PC-9 (cell line): ENCODE results near the gene CRTC2. TPM values are rescaled to one million over a fixed set of nuclear protein-coding genes. Genes with fewer than 3 reads are reported as not detected.

Experiments used
- BruUV-seq: library from RNA; stranded (reverse); fragments of 400-500 nt; replicated peaks from 2 replicates; lab custom pipeline; 2021; lab: Mats Ljungman, UMichigan
- CTCF ChIA-PET: fragments of 300-600 bp; sonication (Branson Sonifier 250); formaldehyde crosslinking; loops from one replicate; lab custom pipeline; 2022; ENCODE audit warnings: antibody characterized with exemption; lab: Charles Lee
- POLR2A ChIA-PET: fragments of 300-600 bp; sonication (Branson Sonifier 250); formaldehyde crosslinking; loops from one replicate; lab custom pipeline; 2022; ENCODE audit warnings: antibody characterized with exemption; ENCODE audit not compliant: unreplicated experiment; lab: Charles Lee
- DNase-seq, 2 experiments: peaks; one replicate each; pipeline versions ENCODE4 v3.0.0 to v3.0.0-alpha.2; 2015 to 2022; ENCODE audit warnings: mixed read lengths in 1 of 2
- H2AFZ ChIP-seq: fragments of 200-600 bp; sonication (generic); 2 replicates; pipeline ENCODE4 v1.8.1; 2017; ENCODE audit warnings: antibody characterized with exemption
- H3F3A ChIP-seq: fragments of 200-600 bp; sonication (generic); 2 replicates; pipeline ENCODE4 v1.8.1; 2017; ENCODE audit warnings: antibody characterized with exemption, mild to moderate bottlenecking, low read depth; ENCODE audit not compliant: insufficient read depth
- H3K27ac ChIP-seq: fragments of 200-600 bp; sonication (generic); 2 replicates; pipeline ENCODE4 v1.6.1; 2016; ENCODE audit warnings: mixed run types
- H3K27me3 ChIP-seq: fragments of 200-600 bp; sonication (generic); 2 replicates; pipeline ENCODE4 v1.6.1; 2016; ENCODE audit warnings: low read depth, mixed run types; ENCODE audit not compliant: insufficient read depth
- H3K36me3 ChIP-seq: fragments of 200-600 bp; sonication (generic); 2 replicates; pipeline ENCODE4 v1.6.1; 2016; ENCODE audit warnings: low read depth, mixed run types
- H3K4me1 ChIP-seq: fragments of 200-600 bp; sonication (generic); replicated peaks from 2 replicates; pipeline ENCODE4 v1.6.1; 2016; ENCODE audit warnings: mixed run types; ENCODE audit not compliant: insufficient read depth
- H3K4me2 ChIP-seq: fragments of 200-600 bp; sonication (generic); 2 replicates; pipeline ENCODE4 v1.6.1; 2017; ENCODE audit warnings: mixed run types
- H3K4me3 ChIP-seq: fragments of 200-600 bp; sonication (generic); 2 replicates; pipeline ENCODE4 v1.6.1; 2016; ENCODE audit warnings: mixed run types
- H3K79me2 ChIP-seq: fragments of 200-600 bp; sonication (generic); 2 replicates; pipeline ENCODE4 v1.6.1; 2017; ENCODE audit warnings: low read depth, mixed run types
- H3K9me2 ChIP-seq: fragments of 200-600 bp; sonication (generic); 2 replicates; pipeline ENCODE4 v1.8.1; 2017; ENCODE audit warnings: mild to moderate bottlenecking; ENCODE audit not compliant: insufficient read depth
- H3K9me3 ChIP-seq: fragments of 200-600 bp; sonication (generic); 2 replicates; pipeline ENCODE4 v1.8.1; 2016; ENCODE audit warnings: low read depth; ENCODE audit not compliant: insufficient read depth
- H4K20me1 ChIP-seq: fragments of 200-600 bp; sonication (generic); 2 replicates; pipeline ENCODE4 v1.8.1; 2017; ENCODE audit not compliant: insufficient read depth
- EZH2 ChIP-seq: fragments of 200-600 bp; sonication (generic); IDR thresholded peaks from 2 replicates; pipeline ENCODE4 v1.8.0; 2017; ENCODE audit warnings: antibody characterized with exemption, low read depth
- intact Hi-C: fragments of 100-400 bp; cut with micrococcal nuclease; formaldehyde crosslinking; loops from one replicate; pipeline ENCODE4 v1.10.0; 2022; ENCODE audit not compliant: unreplicated experiment
- total RNA-seq: library from RNA; stranded (reverse); gene quantifications from 2 replicates; pipeline ENCODE4 v1.2.3, GENCODE V29; 2021
- TF ChIP-seq, protein P1 (sequence below): fragments of 200-600 bp; sonication (generic); conservative IDR thresholded peaks from 2 replicates; pipeline ENCODE4 v1.6.1; 2017; ENCODE audit warnings: mixed run types, antibody characterized with exemption, mild to moderate bottlenecking, moderate library complexity

CRTC2 gene
- total RNA-seq, 1 experiment from 2014 or later, result 63.6 TPM

DNA sequence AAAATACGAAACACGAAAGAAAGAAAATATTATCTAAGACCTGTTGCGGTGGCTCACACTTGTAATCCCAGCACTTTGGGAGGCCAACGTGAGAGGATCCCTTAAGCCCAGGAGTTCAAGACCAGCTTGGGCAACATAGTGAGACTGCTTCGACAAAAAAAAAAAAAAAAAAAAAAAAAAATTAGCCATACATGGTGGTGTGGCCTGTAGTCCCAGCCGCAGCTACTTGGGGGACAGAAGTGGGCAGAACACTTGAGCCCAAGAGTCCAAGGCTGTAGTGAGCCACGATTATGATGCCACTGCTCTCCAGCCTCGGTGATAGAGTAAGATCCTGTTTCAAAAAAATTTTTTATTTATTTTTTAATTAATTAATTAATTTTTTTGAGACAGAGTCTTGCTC, 29.2 kb upstream of the CRTC2 start:
- BruUV-seq, result no TSS peak
- Histone ChIP-seq H3F3A (peaks cover 29% of the 10 kb centered on the region), H2AFZ (no peak overlapping the region), H3K79me2 (peaks cover 22% of the 10 kb centered on the region), H3K4me2 (no peak overlapping the region), H3K9me2 (no peaks in the 10 kb centered on the region), H3K27me3 (no peaks in the 10 kb centered on the region), H3K9me3 (no peaks in the 10 kb centered on the region), H3K4me1 (peaks cover 21% of the 10 kb centered on the region), H4K20me1 (no peaks in the 10 kb centered on the region), H3K27ac (no peak overlapping the region), H3K36me3 (peaks cover 15% of the 10 kb centered on the region), H3K4me3 (no peak overlapping the region)
- DNase-seq, result no peak
- intact Hi-C loops, result loop anchor here (2.0 to 5.0 kb wide), 5 partner anchors 167 to 475 kb away; partner anchors contain the start of genes ILF2, S100A2 and SLC27A3
- POLR2A ChIA-PET, result no interaction called here
- CTCF ChIA-PET, result interaction anchor here (0.5 to 0.7 kb wide), 3 partner anchors 10 to 314 kb away, joined by 4 to 7 read pairs (median 5); partner anchors contain the start of gene JTB
- TF ChIP-seq, protein P1, sequence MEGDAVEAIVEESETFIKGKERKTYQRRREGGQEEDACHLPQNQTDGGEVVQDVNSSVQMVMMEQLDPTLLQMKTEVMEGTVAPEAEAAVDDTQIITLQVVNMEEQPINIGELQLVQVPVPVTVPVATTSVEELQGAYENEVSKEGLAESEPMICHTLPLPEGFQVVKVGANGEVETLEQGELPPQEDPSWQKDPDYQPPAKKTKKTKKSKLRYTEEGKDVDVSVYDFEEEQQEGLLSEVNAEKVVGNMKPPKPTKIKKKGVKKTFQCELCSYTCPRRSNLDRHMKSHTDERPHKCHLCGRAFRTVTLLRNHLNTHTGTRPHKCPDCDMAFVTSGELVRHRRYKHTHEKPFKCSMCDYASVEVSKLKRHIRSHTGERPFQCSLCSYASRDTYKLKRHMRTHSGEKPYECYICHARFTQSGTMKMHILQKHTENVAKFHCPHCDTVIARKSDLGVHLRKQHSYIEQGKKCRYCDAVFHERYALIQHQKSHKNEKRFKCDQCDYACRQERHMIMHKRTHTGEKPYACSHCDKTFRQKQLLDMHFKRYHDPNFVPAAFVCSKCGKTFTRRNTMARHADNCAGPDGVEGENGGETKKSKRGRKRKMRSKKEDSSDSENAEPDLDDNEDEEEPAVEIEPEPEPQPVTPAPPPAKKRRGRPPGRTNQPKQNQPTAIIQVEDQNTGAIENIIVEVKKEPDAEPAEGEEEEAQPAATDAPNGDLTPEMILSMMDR, result no peak
- TF ChIP-seq EZH2, result no peak

DNA sequence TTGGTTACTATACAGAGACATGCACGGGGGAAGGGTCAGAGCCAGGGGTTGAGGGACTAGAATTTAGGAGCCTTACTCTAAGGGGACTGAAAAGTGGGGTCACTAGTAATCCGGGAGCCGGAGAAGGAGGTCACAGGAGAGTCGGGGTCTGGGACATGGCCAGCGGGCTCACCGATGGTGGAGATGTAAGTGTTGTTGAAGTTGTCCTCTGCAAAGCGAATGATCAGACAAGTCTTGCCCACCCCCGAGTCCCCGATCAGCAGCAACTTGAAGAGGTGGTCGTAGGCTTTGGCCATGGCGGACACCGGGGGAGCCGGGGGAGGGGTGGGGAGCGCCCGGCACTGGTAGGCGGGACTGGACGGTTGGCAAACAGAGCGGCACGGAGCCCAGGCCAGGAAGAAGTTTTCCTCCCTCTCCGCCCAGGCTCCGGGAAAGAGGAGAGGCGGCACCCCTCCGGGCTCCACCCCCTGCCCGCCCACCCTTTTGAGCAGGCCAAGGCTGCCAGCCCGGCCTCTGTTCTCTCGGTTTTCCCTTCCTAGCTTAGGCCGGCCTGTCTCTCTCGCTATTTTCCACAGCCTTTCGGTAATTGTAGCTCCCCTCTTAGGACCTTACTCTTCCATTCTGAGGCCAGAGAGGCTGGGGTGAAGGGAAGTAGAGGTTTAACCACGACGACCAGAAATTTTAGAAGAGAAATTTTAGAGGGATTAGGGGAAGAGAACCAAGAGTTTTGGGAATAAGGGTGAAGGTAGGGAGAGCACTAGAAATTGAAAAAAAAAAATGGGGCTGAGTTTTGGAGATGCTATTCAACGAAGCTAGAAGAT, 27.7 kb upstream of the CRTC2 start, which contains the start of gene RAB13:
Gene RAB13, minus strand, starts transcription at position 399 of the 821 bp plus-strand sequence. Its CDS starts 103 bp downstream, at position 296.
- DNase-seq, result peak; percentile 66 to 76
- Histone ChIP-seq H3K9me2 (no peaks in the 10 kb centered on the region), H3K27ac (0 out of 2 replicates have a peak within 1 kb of the TSS, but pooled peaks have one; percentile 36), H2AFZ (peak within 1 kb of the TSS; percentile 93), H4K20me1 (no peaks in the 10 kb centered on the region), H3K4me1 (peaks cover 15% of the 10 kb centered on the region), H3K36me3 (peaks cover 2% of the 10 kb centered on the region; the same call in 1 of the 2 replicates), H3K4me3 (peak within 1 kb of the TSS; percentile 72), H3F3A (peaks cover 14% of the 10 kb centered on the region; the same call in 1 of the 2 replicates), H3K4me2 (peak within 1 kb of the TSS; percentile 96), H3K27me3 (no peaks in the 10 kb centered on the region), H3K79me2 (peaks cover 9% of the 10 kb centered on the region), H3K9me3 (no peaks in the 10 kb centered on the region)
- intact Hi-C loops, result loop anchor here (1.0 to 5.0 kb wide), 10 partner anchors 19 to 634 kb away; partner anchors contain the start of genes CREB3L4, ILF2, S100A2 and SLC27A3
- BruUV-seq, result no TSS peak
- CTCF ChIA-PET, result interaction anchor here (0.6 to 1.4 kb wide), 5 partner anchors 23 to 201 kb away, joined by 3 to 8 read pairs (median 4); partner anchors contain the start of gene SLC39A1
- TF ChIP-seq, protein P1, result no peak
- POLR2A ChIA-PET, result interaction anchor here (0.5 kb wide), 3 partner anchors 19 to 300 kb away, joined by 4 to 11 read pairs (median 5); no protein-coding TSS in a partner anchor

DNA sequence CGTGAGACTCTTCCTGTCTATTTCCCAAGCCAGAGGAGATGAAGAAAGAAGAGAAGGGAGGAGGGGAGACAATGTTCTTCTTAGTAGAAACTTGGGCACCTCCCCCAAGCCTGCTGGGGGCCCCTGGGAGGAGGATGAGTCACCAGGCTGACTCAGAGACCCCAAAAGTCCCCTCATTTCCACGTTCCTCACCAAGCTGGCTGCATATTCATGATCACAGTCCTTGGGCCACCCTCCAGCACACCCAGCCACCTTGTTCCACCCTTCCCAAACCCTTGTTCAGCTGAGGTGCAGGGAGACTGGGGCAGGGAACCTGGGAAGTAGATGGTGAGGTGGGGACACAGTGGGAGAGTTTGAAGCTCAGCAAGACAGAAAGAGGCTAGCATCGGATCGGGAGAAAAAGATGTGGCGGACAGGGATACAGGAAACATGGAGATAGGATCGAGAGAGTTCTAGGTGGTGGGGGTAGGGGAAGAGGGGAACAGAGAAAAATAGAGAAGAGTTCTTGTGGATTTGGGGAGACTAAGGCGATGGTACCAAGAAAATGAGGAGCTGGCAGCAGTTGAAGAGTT, 27.0 kb upstream of the CRTC2 start:
- peaks cover 15% of the 10 kb centered on the region for H3K4me1 ChIP-seq
- no peak overlapping the region for H3K27ac ChIP-seq
- H3K36me3 ChIP-seq, result no peaks in the 10 kb centered on the region
- H3F3A ChIP-seq, result peaks cover 12% of the 10 kb centered on the region; the same call in 1 of the 2 replicates
- peak overlapping the region; percentile 72 for H3K4me3 ChIP-seq
- TF ChIP-seq, protein P1, result no peak
- no peak for TF ChIP-seq EZH2
- POLR2A ChIA-PET, result interaction anchor here (0.5 kb wide), 2 partner anchors 18 to 301 kb away, joined by 4 to 5 read pairs; no protein-coding TSS in a partner anchor
- DNase-seq, result peak in 1 of 2 experiments; percentile 8
- H3K27me3 ChIP-seq, result no peaks in the 10 kb centered on the region
- no peaks in the 10 kb centered on the region for H4K20me1 ChIP-seq
- peak overlapping the region; percentile 96 for H3K4me2 ChIP-seq
- TSS peak; percentile 12 for BruUV-seq
- H2AFZ ChIP-seq, result peak overlapping the region; percentile 93
- intact Hi-C loops, result loop anchor here (5.0 kb wide), 4 partner anchors 208 to 473 kb away; partner anchors contain the start of genes ILF2, S100A2 and SLC27A3
- H3K9me2 ChIP-seq, result no peaks in the 10 kb centered on the region
- no peaks in the 10 kb centered on the region for H3K9me3 ChIP-seq
- H3K79me2 ChIP-seq, result 0 out of 2 replicates have a peak, but pooled peaks cover 3% of the 10 kb centered on the region
- CTCF ChIA-PET, result no interaction called here
